HepG2 (cell line): ENCODE results near the gene STMN3. TPM values are rescaled to one million over a fixed set of nuclear protein-coding genes. Genes with fewer than 3 reads are reported as not detected.

Experiments used
- HDAC6 ChIP-seq: fragments of 200-600 bp; sonication (generic); IDR thresholded peaks from 2 replicates; pipeline ENCODE4 v1.7.0; 2017; ENCODE audit warnings: mild to moderate bottlenecking, antibody characterized with exemption, low read length, low read depth
- JUNB ChIP-seq: sonication (generic); formaldehyde crosslinking; IDR thresholded peaks from 2 replicates; pipeline ENCODE4 v1.8.0; 2022; ENCODE audit warnings: missing genetic modification reagents, mild to moderate bottlenecking, borderline replicate concordance
- KDM1A ChIP-seq: IDR thresholded peaks from 2 replicates; pipeline ENCODE4 v1.6.1; 2016; ENCODE audit warnings: missing compliant biosample characterization
- MAZ ChIP-seq, 2 experiments: sonication (generic) in 1 of 2; formaldehyde crosslinking in 1 of 2; IDR thresholded peaks; 2 replicates each; pipeline versions ENCODE4 v1.5.0 to v1.6.1; 2012 to 2020; ENCODE audit warnings: low read depth in 2 of 2, mild to moderate bottlenecking in 2 of 2, borderline replicate concordance in 1 of 2, improper control_type of control experiment in 1 of 2, low read length in 1 of 2, missing genetic modification reagents in 1 of 2, moderate library complexity in 1 of 2
- MIXL1 ChIP-seq: IDR thresholded peaks from 2 replicates; pipeline ENCODE4 v1.6.1; 2016
- NKX3-1 ChIP-seq: sonication (generic); formaldehyde crosslinking; IDR thresholded peaks from 2 replicates; pipeline ENCODE4 v1.5.0; 2020; ENCODE audit warnings: missing genetic modification reagents
- SMAD3 ChIP-seq: sonication (generic); formaldehyde crosslinking; IDR thresholded peaks from 2 replicates; pipeline ENCODE4 v1.4.0; 2020; ENCODE audit warnings: missing genetic modification reagents
- SNAI1 ChIP-seq: sonication (generic); formaldehyde crosslinking; IDR thresholded peaks from 2 replicates; pipeline ENCODE4 v1.5.0; 2020; ENCODE audit warnings: mild to moderate bottlenecking, missing genetic modification reagents, borderline replicate concordance
- STAT5B ChIP-seq: sonication (generic); formaldehyde crosslinking; IDR thresholded peaks from 2 replicates; pipeline ENCODE4 v1.4.0; 2020; ENCODE audit warnings: missing genetic modification reagents
- ZBTB3 ChIP-seq: sonication (generic); formaldehyde crosslinking; IDR thresholded peaks from 2 replicates; pipeline ENCODE4 v1.4.0; 2020; ENCODE audit warnings: low read depth, mild to moderate bottlenecking, moderate library complexity, missing genetic modification reagents, borderline replicate concordance
- ZMYM3 ChIP-seq: sonication (generic); formaldehyde crosslinking; IDR thresholded peaks from 2 replicates; pipeline ENCODE4 v1.5.1; 2020; ENCODE audit warnings: mild to moderate bottlenecking, missing genetic modification reagents
- ZNF136 ChIP-seq: sonication (generic); formaldehyde crosslinking; IDR thresholded peaks from 2 replicates; pipeline ENCODE4 v1.8.1; 2022; ENCODE audit warnings: low read depth, mild to moderate bottlenecking, moderate library complexity, missing genetic modification reagents
- ZNF138 ChIP-seq: sonication (generic); formaldehyde crosslinking; IDR thresholded peaks from 2 replicates; pipeline ENCODE4 v1.5.0; 2020; ENCODE audit warnings: mild to moderate bottlenecking, low read depth, missing genetic modification reagents
- ZNF44 ChIP-seq: sonication (generic); formaldehyde crosslinking; IDR thresholded peaks from 2 replicates; pipeline ENCODE4 v1.5.1; 2020; ENCODE audit warnings: mild to moderate bottlenecking, missing genetic modification reagents
- ZSCAN25 ChIP-seq: sonication (generic); formaldehyde crosslinking; IDR thresholded peaks from 2 replicates; pipeline ENCODE4 v1.8.0; 2022; ENCODE audit warnings: mild to moderate bottlenecking, missing genetic modification reagents
- polyA plus RNA-seq, 8 experiments: library from polyadenylated mRNA; depleted of rRNA in 3 of 8; stranded (reverse) in 7 of 8; unstranded in 1 of 8; fragments of >200 nt; fragmentation: Illumina TruSeq in 4 of 8; extraction: Trizol in 4 of 8; gene quantifications; 2 replicates each; pipeline versions ENCODE4 v1.2.1 to v1.2.3, GENCODE V29; 2011 to 2016; ENCODE audit warnings: low read depth in 4 of 8, missing spikeins in 1 of 8, mixed read lengths in 1 of 8; ENCODE audit not compliant: insufficient read depth in 1 of 8
- total RNA-seq, 5 experiments: library from RNA; depleted of rRNA; stranded (reverse); fragments of >200 nt; fragmentation: Illumina TruSeq; extraction: Trizol; gene quantifications; 2 replicates each; pipeline ENCODE4 v1.2.3, GENCODE V29; 2016; ENCODE audit warnings: low read depth in 1 of 5
- TF ChIP-seq, protein P1 (sequence below): sonication (generic); formaldehyde crosslinking; IDR thresholded peaks from 2 replicates; pipeline ENCODE4 v1.5.0; 2020; ENCODE audit warnings: missing genetic modification reagents
- TF ChIP-seq, protein P2 (sequence below): IDR thresholded peaks from 2 replicates; pipeline ENCODE4 v1.6.1; 2016; ENCODE audit warnings: low read depth, control low read depth
- TF ChIP-seq, protein P3 (sequence below): sonication (generic); formaldehyde crosslinking; IDR thresholded peaks from 2 replicates; pipeline ENCODE4 v1.4.0; 2020; ENCODE audit warnings: missing genetic modification reagents
- TF ChIP-seq, protein P4 (sequence below): sonication (generic); formaldehyde crosslinking; IDR thresholded peaks from 2 replicates; pipeline ENCODE4 v1.8.0; 2023; ENCODE audit warnings: mild to moderate bottlenecking, missing genetic modification reagents
- TF ChIP-seq, protein P5 (sequence below): sonication (generic); formaldehyde crosslinking; IDR thresholded peaks from 2 replicates; pipeline ENCODE4 v1.5.1; 2020; ENCODE audit warnings: missing genetic modification reagents, mild to moderate bottlenecking, borderline replicate concordance

STMN3 gene
- total and polyA plus RNA-seq, 2 of the 13 experiments (the other 11 are each of a cell fraction or from before 2014, with no cell fraction given): 21.0 to 48.3 TPM

DNA sequence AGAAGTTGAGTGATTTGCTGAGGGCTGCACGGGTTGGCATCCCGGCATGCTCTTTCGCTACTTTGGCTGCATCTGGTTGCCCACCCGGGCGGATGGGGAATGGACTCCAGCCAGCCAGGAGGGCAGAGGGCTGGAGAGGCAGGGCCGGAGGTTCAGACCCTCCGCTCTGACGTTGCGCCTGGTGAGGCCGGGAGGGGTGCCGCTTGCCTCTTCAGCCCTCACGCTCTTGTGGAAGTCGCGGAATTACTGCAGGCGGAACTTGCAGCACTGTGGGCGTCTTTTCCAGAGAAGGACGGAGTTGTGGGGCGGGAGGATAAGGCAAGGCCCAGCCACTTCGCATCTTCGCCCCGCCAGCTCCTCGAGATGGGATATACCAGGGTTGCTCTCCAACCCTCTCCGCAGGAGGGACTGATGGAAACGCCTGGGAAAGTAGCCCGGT, 5.5 kb upstream of the STMN3 start (continued):
- TF ChIP-seq NKX3-1 (CRISPR knock-in tag) (no peak), JUNB (CRISPR knock-in tag) (no peak), MIXL1 (no peak), ZSCAN25 (CRISPR knock-in tag) (peak; percentile 7; the same call in 1 of the 2 replicates), ZNF136 (no peak; the same call in 1 of the 2 replicates), ZNF44 (CRISPR knock-in tag) (no peak), ZBTB3 (no peak), SNAI1 (CRISPR knock-in tag) (0 out of 2 replicates have a peak, but pooled peaks have one; percentile 85), ZMYM3 (CRISPR knock-in tag) (no peak), HDAC6 (no peak), SMAD3 (CRISPR knock-in tag) (0 out of 2 replicates have a peak, but pooled peaks have one; percentile 14), KDM1A (no peak), MAZ (IDR thresholded peaks at IDR 0.05; ENCODE audit: borderline replicate concordance, low read depth, low read length) (no peak), MAZ (CRISPR knock-in tag; IDR thresholded peaks at IDR 0.05; ENCODE audit: low read depth) (no peak; the same call in 1 of the 2 replicates), ZNF138 (CRISPR knock-in tag) (peak; percentile 77; the same call in 1 of the 2 replicates), STAT5B (CRISPR knock-in tag) (no peak)
- TF ChIP-seq, protein P1, sequence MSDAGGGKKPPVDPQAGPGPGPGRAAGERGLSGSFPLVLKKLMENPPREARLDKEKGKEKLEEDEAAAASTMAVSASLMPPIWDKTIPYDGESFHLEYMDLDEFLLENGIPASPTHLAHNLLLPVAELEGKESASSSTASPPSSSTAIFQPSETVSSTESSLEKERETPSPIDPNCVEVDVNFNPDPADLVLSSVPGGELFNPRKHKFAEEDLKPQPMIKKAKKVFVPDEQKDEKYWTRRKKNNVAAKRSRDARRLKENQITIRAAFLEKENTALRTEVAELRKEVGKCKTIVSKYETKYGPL: no peak
- TF ChIP-seq, protein P2, sequence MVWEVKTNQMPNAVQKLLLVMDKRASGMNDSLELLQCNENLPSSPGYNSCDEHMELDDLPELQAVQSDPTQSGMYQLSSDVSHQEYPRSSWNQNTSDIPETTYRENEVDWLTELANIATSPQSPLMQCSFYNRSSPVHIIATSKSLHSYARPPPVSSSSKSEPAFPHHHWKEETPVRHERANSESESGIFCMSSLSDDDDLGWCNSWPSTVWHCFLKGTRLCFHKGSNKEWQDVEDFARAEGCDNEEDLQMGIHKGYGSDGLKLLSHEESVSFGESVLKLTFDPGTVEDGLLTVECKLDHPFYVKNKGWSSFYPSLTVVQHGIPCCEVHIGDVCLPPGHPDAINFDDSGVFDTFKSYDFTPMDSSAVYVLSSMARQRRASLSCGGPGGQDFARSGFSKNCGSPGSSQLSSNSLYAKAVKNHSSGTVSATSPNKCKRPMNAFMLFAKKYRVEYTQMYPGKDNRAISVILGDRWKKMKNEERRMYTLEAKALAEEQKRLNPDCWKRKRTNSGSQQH (CRISPR knock-in tag): no peak; the same call in 1 of the 2 replicates
- TF ChIP-seq, protein P3, sequence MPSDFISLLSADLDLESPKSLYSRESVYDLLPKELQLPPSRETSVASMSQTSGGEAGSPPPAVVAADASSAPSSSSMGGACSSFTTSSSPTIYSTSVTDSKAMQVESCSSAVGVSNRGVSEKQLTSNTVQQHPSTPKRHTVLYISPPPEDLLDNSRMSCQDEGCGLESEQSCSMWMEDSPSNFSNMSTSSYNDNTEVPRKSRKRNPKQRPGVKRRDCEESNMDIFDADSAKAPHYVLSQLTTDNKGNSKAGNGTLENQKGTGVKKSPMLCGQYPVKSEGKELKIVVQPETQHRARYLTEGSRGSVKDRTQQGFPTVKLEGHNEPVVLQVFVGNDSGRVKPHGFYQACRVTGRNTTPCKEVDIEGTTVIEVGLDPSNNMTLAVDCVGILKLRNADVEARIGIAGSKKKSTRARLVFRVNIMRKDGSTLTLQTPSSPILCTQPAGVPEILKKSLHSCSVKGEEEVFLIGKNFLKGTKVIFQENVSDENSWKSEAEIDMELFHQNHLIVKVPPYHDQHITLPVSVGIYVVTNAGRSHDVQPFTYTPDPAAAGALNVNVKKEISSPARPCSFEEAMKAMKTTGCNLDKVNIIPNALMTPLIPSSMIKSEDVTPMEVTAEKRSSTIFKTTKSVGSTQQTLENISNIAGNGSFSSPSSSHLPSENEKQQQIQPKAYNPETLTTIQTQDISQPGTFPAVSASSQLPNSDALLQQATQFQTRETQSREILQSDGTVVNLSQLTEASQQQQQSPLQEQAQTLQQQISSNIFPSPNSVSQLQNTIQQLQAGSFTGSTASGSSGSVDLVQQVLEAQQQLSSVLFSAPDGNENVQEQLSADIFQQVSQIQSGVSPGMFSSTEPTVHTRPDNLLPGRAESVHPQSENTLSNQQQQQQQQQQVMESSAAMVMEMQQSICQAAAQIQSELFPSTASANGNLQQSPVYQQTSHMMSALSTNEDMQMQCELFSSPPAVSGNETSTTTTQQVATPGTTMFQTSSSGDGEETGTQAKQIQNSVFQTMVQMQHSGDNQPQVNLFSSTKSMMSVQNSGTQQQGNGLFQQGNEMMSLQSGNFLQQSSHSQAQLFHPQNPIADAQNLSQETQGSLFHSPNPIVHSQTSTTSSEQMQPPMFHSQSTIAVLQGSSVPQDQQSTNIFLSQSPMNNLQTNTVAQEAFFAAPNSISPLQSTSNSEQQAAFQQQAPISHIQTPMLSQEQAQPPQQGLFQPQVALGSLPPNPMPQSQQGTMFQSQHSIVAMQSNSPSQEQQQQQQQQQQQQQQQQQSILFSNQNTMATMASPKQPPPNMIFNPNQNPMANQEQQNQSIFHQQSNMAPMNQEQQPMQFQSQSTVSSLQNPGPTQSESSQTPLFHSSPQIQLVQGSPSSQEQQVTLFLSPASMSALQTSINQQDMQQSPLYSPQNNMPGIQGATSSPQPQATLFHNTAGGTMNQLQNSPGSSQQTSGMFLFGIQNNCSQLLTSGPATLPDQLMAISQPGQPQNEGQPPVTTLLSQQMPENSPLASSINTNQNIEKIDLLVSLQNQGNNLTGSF (CRISPR knock-in tag): no peak
- TF ChIP-seq, protein P4, sequence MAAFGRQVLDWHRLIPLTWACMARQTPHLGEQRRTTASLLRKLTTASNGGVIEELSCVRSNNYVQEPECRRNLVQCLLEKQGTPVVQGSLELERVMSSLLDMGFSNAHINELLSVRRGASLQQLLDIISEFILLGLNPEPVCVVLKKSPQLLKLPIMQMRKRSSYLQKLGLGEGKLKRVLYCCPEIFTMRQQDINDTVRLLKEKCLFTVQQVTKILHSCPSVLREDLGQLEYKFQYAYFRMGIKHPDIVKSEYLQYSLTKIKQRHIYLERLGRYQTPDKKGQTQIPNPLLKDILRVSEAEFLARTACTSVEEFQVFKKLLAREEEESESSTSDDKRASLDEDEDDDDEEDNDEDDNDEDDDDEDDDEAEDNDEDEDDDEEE (CRISPR knock-in tag): no peak; the same call in 1 of the 2 replicates
- TF ChIP-seq, protein P5, sequence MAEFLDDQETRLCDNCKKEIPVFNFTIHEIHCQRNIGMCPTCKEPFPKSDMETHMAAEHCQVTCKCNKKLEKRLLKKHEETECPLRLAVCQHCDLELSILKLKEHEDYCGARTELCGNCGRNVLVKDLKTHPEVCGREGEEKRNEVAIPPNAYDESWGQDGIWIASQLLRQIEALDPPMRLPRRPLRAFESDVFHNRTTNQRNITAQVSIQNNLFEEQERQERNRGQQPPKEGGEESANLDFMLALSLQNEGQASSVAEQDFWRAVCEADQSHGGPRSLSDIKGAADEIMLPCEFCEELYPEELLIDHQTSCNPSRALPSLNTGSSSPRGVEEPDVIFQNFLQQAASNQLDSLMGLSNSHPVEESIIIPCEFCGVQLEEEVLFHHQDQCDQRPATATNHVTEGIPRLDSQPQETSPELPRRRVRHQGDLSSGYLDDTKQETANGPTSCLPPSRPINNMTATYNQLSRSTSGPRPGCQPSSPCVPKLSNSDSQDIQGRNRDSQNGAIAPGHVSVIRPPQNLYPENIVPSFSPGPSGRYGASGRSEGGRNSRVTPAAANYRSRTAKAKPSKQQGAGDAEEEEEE: no peak
